Measurements from ENCODE around the gene C14orf119.

C14orf119 gene

DNA sequence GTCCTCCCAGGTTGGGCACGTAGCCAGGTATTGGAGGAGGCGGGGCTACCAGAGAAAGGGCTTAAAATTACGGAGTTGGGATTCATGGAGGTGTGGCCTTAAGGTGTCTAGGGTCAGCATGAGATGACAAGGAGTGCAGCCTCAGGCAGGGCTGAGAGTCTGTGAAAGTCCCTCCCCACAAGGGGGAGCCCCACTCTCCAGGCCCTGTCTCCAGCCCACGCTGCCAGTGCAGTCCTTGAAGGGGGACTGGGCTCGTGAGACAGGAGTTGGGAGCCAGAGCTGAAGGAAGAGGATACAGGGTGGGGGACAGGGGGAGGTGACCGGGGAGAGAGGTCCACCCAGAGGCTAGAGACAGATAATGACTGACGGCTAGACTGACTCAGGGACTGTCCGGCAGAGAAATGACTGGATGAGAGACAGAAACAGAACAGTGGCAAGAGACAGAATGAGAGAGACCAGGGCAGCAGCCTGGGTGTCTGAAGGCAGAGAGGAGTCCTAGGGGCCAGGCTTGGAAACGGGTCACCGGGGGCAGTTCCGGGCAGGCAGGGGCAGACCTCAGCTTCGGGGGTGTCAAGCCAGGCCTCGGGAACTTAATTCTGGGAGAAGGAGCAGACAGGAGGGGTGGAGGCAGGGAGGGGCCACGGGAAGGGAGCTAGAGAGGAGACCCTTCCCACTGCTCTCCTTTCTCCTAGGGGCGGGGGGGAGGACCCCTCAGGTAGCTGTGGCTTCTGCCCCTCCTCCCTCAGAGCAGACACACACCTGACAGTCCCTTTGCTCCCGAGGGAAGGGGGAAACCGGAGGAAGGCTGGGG, 39.0 kb upstream of the C14orf119 start:
- peaks cover 11% of the 10 kb centered on the region for H3K4me1 ChIP-seq
- no peaks in the 10 kb centered on the region for H3K27me3 ChIP-seq
- H3K9me3 ChIP-seq, result no peaks in the 10 kb centered on the region
- DNase-seq, result peak; percentile 88
- peaks cover 52% of the 10 kb centered on the region for H3K36me3 ChIP-seq
- H3K4me3 ChIP-seq (ENCODE audit: low read depth, low read length), result peak overlapping the region; percentile 79
- TF ChIP-seq, protein P1, sequence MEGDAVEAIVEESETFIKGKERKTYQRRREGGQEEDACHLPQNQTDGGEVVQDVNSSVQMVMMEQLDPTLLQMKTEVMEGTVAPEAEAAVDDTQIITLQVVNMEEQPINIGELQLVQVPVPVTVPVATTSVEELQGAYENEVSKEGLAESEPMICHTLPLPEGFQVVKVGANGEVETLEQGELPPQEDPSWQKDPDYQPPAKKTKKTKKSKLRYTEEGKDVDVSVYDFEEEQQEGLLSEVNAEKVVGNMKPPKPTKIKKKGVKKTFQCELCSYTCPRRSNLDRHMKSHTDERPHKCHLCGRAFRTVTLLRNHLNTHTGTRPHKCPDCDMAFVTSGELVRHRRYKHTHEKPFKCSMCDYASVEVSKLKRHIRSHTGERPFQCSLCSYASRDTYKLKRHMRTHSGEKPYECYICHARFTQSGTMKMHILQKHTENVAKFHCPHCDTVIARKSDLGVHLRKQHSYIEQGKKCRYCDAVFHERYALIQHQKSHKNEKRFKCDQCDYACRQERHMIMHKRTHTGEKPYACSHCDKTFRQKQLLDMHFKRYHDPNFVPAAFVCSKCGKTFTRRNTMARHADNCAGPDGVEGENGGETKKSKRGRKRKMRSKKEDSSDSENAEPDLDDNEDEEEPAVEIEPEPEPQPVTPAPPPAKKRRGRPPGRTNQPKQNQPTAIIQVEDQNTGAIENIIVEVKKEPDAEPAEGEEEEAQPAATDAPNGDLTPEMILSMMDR (IDR thresholded peaks at IDR 0.05; ENCODE audit: low read depth, low read length), result peak; percentile 95

DNA sequence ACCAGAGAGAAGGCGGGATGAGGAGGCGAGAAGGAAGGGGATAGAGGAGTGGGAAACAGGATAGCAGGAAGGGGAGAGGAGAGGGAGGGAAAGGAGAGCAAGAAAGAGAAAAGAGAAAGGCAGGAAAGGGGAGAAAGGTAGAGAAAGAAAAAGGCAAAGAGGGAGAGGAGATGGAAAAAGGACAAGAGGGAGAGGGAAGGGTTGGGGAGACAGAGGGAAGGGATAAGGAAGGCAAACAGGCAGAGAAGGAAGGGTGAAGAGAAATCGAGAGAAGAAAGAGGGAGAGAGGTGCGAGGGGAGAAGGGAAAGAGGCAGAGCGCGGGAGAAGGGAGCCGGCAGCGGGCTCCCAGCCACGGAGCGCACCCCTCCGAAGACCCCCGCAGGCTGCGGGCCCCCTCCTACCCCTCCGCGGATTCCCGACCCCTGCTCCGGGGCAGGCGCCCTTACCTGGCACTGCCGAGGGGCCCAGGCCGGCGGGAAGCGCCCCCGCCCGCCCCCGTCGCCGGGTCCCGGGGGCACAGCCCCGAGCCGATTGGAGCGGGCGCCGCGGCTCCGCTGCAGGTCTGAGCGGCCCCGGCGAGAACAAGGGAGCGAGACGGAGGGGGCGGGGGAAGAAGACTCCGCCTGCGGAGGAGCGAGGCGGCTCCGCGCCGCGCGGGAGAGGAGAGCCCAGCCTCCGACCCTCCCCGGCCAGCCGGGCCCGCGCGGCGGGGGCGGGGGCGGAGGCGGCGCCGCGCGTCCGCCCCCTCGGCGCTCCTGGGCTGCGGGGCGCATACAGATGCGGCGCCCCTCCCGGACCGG, 38.1 kb upstream of the C14orf119 start, which contains the start of gene CDH24:
CDH24 (minus strand) TSS at position 565 of the 801 bp plus-strand sequence. CDS start 1,787 bp downstream, outside the sequence.
- H3K36me3 ChIP-seq, result peaks cover 54% of the 10 kb centered on the region
- H3K4me1 ChIP-seq, result peaks cover 11% of the 10 kb centered on the region
- no peaks in the 10 kb centered on the region for H3K9me3 ChIP-seq
- H3K27me3 ChIP-seq, result no peaks in the 10 kb centered on the region
- peak within 1 kb of the TSS; percentile 79 for H3K4me3 ChIP-seq (ENCODE audit: low read depth, low read length)
- TF ChIP-seq, protein P1 (IDR thresholded peaks at IDR 0.05; ENCODE audit: low read depth, low read length), result no peak
- DNase-seq, result peak; percentile 88

DNA sequence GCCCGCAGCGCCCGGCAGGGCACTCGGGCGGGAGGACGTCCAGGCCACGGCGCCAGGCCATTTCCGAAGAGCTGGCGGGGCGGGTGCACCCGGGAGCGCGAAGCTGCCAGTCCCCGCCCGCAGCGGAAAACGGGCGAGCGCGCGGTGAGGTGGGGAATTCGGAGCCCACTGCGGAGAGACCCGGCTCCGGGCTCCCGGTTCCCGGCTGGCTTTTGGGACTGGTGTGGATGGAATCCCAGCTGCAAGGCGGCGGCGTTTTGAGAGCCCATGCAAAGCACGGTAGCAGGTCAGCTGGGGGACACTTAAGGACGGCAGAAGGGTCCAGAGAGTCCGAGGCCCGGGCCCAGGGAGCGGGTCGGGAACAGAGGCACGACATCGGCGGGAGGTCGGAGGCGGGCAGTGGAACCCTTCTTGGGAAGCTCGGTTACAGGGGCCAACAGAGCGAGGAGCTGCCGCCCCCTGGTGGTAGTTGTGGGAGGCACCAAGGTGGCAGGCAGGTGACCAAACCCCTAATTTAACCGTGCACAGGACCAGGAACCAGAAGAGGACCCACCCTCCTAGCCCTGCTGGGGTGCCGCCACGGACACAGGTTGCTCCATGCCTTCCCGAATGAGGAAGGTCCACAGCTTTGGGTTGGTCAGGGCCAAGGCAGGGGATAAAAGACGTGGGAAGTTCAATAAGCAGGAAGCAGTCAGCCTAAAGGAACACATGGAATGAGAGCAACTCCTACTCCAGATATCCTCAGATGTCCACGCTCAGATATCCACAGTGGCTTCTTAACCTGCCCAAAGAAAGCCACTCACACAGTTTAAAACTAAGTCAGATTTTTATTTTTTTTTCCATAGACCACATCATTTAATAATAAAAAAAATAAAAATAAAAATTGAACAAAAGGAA, 37.3 kb upstream of the C14orf119 start:
- Histone ChIP-seq H3K27me3 (no peaks in the 10 kb centered on the region), H3K4me3 (ENCODE audit: low read depth, low read length) (peak overlapping the region; percentile 79), H3K4me1 (peaks cover 11% of the 10 kb centered on the region), H3K9me3 (no peaks in the 10 kb centered on the region), H3K36me3 (peaks cover 54% of the 10 kb centered on the region)
- TF ChIP-seq, protein P1 (IDR thresholded peaks at IDR 0.05; ENCODE audit: low read depth, low read length), result peak; percentile 93
- peak; percentile 94 for DNase-seq

DNA sequence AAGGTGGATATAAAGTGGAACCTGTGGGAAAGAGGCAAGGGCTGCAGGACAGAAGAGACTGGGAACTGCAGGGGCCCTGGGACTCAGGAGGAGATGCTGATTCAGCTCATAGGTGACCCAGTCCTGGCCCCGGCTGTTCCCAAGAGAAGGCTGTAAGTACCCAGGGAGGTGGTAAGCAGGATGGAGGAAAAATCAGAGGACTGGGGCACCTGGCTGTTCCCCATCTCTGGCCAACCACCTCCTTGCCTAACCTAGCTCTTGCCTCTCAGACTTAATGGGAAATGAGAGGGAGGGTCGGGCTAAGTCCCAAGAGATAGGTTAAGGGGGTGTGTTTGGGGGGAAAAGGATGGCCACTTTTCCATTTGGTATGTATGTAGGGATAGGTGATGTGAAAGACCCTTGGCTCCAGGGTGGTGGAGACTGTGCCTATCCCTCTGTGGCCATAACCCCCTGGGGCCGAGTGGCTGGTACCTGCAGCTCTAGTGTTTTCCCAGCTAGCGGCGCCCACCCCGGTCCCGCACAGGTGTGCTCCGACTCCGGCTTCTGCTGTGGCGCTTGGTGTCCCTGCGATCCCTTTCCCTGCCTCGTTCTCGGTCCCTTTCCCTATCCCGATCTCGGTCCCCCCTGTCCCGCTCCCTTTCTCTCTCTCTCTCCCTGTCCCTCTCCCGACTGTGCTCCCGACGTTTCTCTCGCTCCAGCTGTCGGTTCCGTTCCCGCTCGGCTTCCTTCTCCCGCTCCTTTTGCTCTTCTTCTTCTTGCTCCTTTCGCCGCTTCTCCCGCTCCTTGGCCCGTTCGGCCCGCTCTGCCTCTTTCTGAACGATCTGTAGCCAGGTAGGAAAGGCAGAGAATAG, 36.4 kb upstream of the C14orf119 start:
- no peak for DNase-seq
- TF ChIP-seq, protein P1 (IDR thresholded peaks at IDR 0.05; ENCODE audit: low read depth, low read length), result no peak
- peaks cover 11% of the 10 kb centered on the region for H3K4me1 ChIP-seq
- H3K36me3 ChIP-seq, result peaks cover 54% of the 10 kb centered on the region
- no peaks in the 10 kb centered on the region for H3K9me3 ChIP-seq
- no peaks in the 10 kb centered on the region for H3K27me3 ChIP-seq
- H3K4me3 ChIP-seq (ENCODE audit: low read depth, low read length), result no peak overlapping the region

DNA sequence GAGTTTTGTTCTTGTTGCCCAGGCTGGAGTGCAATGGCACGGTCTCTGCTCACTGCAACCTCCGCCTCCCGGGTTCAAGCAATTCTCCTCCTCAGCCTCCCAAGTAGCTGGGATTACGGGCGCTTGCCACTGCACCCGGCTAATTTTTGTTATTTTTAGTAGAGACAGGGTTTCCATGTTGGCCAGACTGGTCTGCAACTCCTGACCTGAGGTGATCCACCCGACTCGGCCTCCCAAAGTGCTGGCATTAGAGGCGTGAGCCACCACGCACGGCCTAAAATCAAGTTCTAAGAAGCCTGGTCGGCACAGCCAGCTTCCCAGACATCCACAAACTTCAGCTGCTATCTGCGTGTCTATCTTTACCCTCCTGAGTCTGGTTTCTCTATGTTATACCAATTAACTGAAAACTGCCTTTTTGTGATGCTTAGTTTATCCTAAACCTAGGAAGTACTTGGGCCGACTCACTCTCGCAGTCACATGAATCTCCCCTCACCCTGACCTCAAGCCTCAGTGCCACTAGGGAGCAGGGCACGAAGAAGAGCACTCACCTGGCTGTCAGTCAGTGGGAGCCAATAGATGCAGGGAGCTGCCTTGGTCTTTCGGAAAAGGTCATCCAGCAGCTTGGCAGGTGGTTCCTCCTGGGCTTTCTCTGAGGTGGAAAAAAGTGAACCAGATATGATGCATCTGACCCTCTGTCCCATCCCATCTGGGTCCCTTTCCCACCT, 34.6 kb upstream of the C14orf119 start:
- Histone ChIP-seq H3K4me1 (peaks cover 3% of the 10 kb centered on the region; the same call in 1 of the 2 replicates), H3K27me3 (no peaks in the 10 kb centered on the region), H3K9me3 (no peaks in the 10 kb centered on the region), H3K36me3 (peaks cover 57% of the 10 kb centered on the region), H3K4me3 (ENCODE audit: low read depth, low read length) (no peak overlapping the region)
- no peak for DNase-seq
- TF ChIP-seq, protein P1 (IDR thresholded peaks at IDR 0.05; ENCODE audit: low read depth, low read length), result no peak

Measured in BE2C (cell line).